NT2/D1 (cell line): ENCODE results near the gene EPB41L1.

ENCODE experiments used
- SUZ12 ChIP-seq: IDR thresholded peaks from 2 replicates; pipeline ENCODE4 v1.6.1; 2011; ENCODE audit not compliant: insufficient read length, insufficient read depth; ENCODE audit errors: extremely low read depth
- YY1 ChIP-seq: IDR thresholded peaks from 2 replicates; pipeline ENCODE4 v1.6.1; 2011; ENCODE audit not compliant: insufficient read length, insufficient read depth
- ZNF274 ChIP-seq: IDR thresholded peaks from 2 replicates; pipeline ENCODE4 v1.6.1; 2011; ENCODE audit warnings: mild to moderate bottlenecking, low read depth, low read length

GRCh38 chr20:36158160-36158741, 3.7 kb downstream of the EPB41L1 start:
- TF ChIP-seq YY1 (no peak), ZNF274 (no peak), SUZ12 (no peak)
